Calu3 (cell line): ENCODE results near the gene RNPEP. TPM values are rescaled to one million over a fixed set of nuclear protein-coding genes. Genes with fewer than 3 reads are reported as not detected.

Experiments used
- BruUV-seq: library from RNA; stranded (reverse); fragments of 400-500 nt; replicated peaks from 2 replicates; lab custom pipeline; 2021; lab: Mats Ljungman, UMichigan
- CTCF ChIA-PET: fragments of 300-600 bp; sonication (Branson Sonifier 250); formaldehyde crosslinking; loops from one replicate; lab custom pipeline; 2022; ENCODE audit warnings: antibody characterized with exemption; lab: Charles Lee
- DNase-seq: peaks from one replicate; pipeline ENCODE4 v3.0.0; 2022
- H3K27ac Mint-ChIP-seq: one replicate; pipeline ENCODE4 v1.8.0; 2022; ENCODE audit warnings: mixed read lengths; ENCODE audit not compliant: unreplicated experiment
- H3K27me3 Mint-ChIP-seq: one replicate; pipeline ENCODE4 v1.8.0; 2022; ENCODE audit warnings: mixed read lengths; ENCODE audit not compliant: unreplicated experiment
- H3K36me3 Mint-ChIP-seq: one replicate; pipeline ENCODE4 v1.8.0; 2022; ENCODE audit warnings: mild to moderate bottlenecking, moderate library complexity, mixed read lengths; ENCODE audit not compliant: insufficient read depth, unreplicated experiment
- H3K4me1 Mint-ChIP-seq: one replicate; pipeline ENCODE4 v1.8.0; 2022; ENCODE audit warnings: mild to moderate bottlenecking, low read depth, mixed read lengths; ENCODE audit not compliant: unreplicated experiment
- H3K4me3 Mint-ChIP-seq: one replicate; pipeline ENCODE4 v1.8.0; 2022; ENCODE audit warnings: mild to moderate bottlenecking, low read depth, moderate library complexity, mixed read lengths; ENCODE audit not compliant: unreplicated experiment
- H3K9me3 Mint-ChIP-seq: one replicate; pipeline ENCODE4 v1.8.0; 2022; ENCODE audit warnings: low read depth, mixed read lengths; ENCODE audit not compliant: unreplicated experiment
- CTCF ChIP-seq: fragments of 200-600 bp; IDR thresholded peaks from one replicate; pipeline ENCODE4 v1.8.0; 2022; ENCODE audit warnings: antibody characterized with exemption; ENCODE audit not compliant: unreplicated experiment
- intact Hi-C: fragments of 100-400 bp; cut with micrococcal nuclease; formaldehyde crosslinking; loops from one replicate; pipeline ENCODE4 v1.10.0; 2022; ENCODE audit not compliant: unreplicated experiment
- total RNA-seq: library from RNA; stranded (reverse); gene quantifications from 2 replicates; pipeline ENCODE4 v1.2.3, GENCODE V29; 2022

Gene RNPEP
- total RNA-seq, 1 experiment from 2014 or later = 91.6 TPM

GRCh38 chr1:201982082-201982622 lies 296 bp upstream of the RNPEP start:
- H3K27me3 Mint-ChIP-seq = no peaks in the 10 kb centered on the region
- DNase-seq = peak; percentile 79
- H3K4me1 Mint-ChIP-seq = peaks cover 9% of the 10 kb centered on the region
- CTCF ChIA-PET = interaction anchor here (0.6 to 2.0 kb wide), 4 partner anchors 18 to 207 kb away, joined by 3 to 10 read pairs (median 4); partner anchors contain the start of gene IPO9
- H3K36me3 Mint-ChIP-seq = peaks cover 26% of the 10 kb centered on the region
- no peaks in the 10 kb centered on the region for H3K9me3 Mint-ChIP-seq
- peak overlapping the region; percentile 33 for H3K27ac Mint-ChIP-seq
- intact Hi-C loops = loop anchor here (5.0 kb wide), 1 partner anchor 270 kb away; no protein-coding TSS in a partner anchor
- no peak for TF ChIP-seq CTCF
- H3K4me3 Mint-ChIP-seq = peak overlapping the region; percentile 96
- no TSS peak for BruUV-seq

GRCh38 chr1:201983380-201983805 lies 945 bp downstream of the RNPEP start:
- Mint-ChIP-seq H3K4me3 (peak overlapping the region; percentile 96), H3K4me1 (peaks cover 9% of the 10 kb centered on the region), H3K27me3 (no peaks in the 10 kb centered on the region), H3K36me3 (peaks cover 29% of the 10 kb centered on the region), H3K27ac (peak overlapping the region; percentile 84), H3K9me3 (no peaks in the 10 kb centered on the region)
- no peak for TF ChIP-seq CTCF
- CTCF ChIA-PET = interaction anchor here (0.8 to 2.0 kb wide), 7 partner anchors 8 to 206 kb away, joined by 3 to 10 read pairs (median 4); partner anchors contain the start of gene ELF3
- BruUV-seq = no TSS peak
- DNase-seq = no peak
- intact Hi-C loops = loop anchor here (1.0 to 5.0 kb wide), 2 partner anchors 139 to 271 kb away; partner anchors contain the start of gene GPR37L1

- Mint-ChIP-seq H3K36me3 (peaks cover 35% of the 10 kb centered on the region), H3K27me3 (no peaks in the 10 kb centered on the region), H3K4me1 (peaks cover 9% of the 10 kb centered on the region), H3K9me3 (no peaks in the 10 kb centered on the region), H3K4me3 (peak overlapping the region; percentile 96), H3K27ac (no peak overlapping the region)
- intact Hi-C loops = loop anchor here (5.0 kb wide), 1 partner anchor 272 kb away; no protein-coding TSS in a partner anchor
- CTCF ChIA-PET = interaction anchor here (0.9 to 1.3 kb wide), 2 partner anchors 15 to 24 kb away, joined by 3 read pairs; no protein-coding TSS in a partner anchor
- no TSS peak for BruUV-seq
- TF ChIP-seq CTCF = no peak
- no peak for DNase-seq
These were observed 2.0 kb downstream of the RNPEP start for GRCh38 chr1:201984446-201984845.

- no peak for DNase-seq
- Mint-ChIP-seq H3K27ac (no peak overlapping the region), H3K36me3 (peaks cover 40% of the 10 kb centered on the region), H3K4me3 (no peak overlapping the region), H3K4me1 (peaks cover 9% of the 10 kb centered on the region), H3K27me3 (no peaks in the 10 kb centered on the region), H3K9me3 (no peaks in the 10 kb centered on the region)
- intact Hi-C loops = no loop called here
- TF ChIP-seq CTCF = no peak
- CTCF ChIA-PET = interaction anchor here (0.5 to 1.3 kb wide), 3 partner anchors 14 to 26 kb away, joined by 3 read pairs; no protein-coding TSS in a partner anchor
- BruUV-seq = no TSS peak
These were observed 2.9 kb downstream of the RNPEP start for GRCh38 chr1:201985355-201985754.
